AG08395 (cell line): Measurements from ENCODE around the gene SH3GL1.
"Not testable (repeated sequence)": the region's sequence is repeated elsewhere in the genome, so short reads cannot be mapped to it uniquely, and the experiment has no call there.

Source experiments
- DNase-seq: peaks from one replicate; pipeline ENCODE4 v3.0.0; 2012; ENCODE audit warnings: mixed read lengths, low spot score

Gene SH3GL1

DNA sequence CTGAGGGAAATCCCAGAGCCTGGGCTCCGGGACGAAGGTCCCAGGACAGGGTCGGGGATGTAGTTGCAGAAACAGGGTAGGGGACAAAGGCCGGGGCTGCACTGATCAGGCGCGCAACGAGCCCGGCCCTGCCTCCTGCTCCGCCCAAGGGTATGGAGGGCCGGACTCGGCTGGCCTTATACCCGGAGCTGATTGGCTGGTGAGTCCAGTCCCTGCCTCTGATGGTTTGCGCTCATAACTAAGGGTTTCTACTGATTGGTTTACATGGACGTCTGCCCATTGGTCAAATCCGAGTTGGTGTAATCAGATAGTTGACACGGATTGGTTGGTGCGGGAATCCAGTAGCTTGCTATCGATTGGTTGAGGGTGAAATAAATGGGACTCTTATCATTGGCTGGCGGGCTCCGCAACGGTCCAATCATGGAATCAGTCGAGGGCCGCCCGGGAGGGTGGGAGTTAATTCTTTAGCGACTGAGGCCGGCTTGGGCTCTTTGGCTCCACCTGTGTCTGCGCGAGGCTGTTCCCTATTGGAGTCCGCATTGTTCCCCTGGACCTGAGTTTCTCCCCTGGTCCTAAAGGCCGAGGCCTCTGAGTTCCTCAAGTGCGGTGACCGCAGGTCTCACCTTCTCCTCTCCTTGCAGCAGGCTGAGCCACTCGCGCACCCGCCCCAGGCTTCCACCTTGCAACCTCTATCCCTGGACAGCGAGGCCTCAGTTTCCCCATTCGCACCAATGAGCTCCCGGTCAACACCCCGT, 57.6 kb downstream of the SH3GL1 start:
- peak; percentile 99 for DNase-seq

DNA sequence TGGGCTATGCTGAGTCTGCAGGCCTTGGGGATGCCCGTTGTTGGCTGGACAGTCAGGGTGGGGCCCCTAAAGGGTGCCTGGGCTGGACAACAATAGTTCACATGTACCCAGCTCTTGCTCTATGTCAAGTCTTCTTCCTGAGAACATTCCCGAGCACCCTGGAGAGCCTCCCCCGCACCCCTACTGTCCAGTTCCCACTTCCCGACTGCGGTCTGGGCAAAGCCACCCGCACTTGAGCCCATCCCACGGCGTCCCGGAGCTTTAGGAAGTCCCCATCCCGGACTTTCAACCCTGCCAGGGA, 58.1 kb downstream of the SH3GL1 start:
- no peak for DNase-seq

DNA sequence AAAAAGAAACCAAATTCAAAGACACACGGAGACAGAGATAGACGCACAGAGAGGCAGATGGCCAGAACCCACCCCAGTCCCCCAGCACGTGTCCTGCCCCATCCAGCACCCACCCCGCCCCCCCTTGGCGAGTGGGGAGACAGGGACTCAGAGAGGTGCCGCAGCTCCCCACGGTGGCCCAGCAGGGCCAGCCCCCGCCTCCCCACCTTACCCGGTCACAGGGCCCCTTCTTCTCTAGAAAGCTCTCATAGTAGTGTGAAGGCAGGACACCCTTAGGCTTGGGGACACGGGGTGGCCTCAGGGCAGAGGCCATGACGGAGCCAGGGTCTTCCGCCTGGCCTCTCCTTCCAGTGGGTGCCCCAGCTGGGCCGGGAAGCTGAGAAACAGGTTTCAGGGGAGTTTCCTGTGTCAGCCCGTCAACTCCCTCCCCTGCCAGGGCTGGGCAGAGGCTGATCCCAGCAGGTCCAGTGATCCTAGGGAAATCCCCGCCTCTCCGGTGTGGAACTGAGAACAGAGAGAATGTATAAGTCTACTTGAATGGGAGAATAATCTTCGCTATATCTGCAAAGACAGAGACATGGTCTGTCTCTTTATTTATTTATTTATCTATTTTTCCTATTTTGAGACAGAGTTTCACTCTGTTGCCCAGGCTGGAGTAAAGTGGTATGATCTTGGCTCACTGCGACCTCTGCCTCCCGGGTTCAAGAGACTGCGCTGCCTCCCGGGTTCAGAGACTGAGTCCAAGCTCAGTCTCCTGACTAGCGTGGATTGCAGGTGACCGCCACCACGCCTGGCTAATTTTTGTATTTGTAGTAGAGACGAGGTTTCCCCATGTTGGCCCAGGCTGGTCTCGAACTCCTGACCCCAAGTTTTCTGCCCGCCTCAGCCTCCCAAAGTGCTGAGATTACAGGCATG, 61.6 kb downstream of the SH3GL1 start, which contains the start of gene STAP2:
Gene STAP2, minus strand, starts transcription at position 387 of the 915 bp plus-strand sequence. Its CDS starts 74 bp downstream, at position 313.
- DNase-seq: no peak

DNA sequence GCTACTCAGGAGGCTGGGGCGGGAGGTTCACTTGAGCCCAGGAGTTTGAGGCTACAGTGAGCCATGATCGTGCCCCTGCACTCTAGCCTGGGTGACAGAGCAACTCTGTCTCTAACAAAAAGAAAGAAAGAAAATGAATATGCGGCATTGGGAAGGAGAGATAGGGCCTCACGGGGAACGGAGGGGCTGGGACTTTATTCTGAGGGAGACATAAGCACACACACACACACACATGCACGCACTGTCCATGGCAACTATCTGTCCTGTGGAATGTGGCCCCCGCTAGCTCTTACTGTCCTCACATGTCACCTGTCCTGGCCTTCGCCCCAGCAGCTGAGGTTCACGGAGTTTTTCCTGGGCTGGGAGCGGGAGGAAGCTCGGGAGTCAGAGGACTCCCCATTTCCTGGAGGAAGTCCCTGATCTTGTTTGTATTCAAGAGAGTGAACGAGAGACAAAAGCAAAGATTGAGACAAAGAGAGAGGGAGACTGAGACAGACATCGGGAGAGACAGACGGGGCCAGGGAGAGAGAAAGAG, 62.4 kb downstream of the SH3GL1 start:
- no peak for DNase-seq

DNA sequence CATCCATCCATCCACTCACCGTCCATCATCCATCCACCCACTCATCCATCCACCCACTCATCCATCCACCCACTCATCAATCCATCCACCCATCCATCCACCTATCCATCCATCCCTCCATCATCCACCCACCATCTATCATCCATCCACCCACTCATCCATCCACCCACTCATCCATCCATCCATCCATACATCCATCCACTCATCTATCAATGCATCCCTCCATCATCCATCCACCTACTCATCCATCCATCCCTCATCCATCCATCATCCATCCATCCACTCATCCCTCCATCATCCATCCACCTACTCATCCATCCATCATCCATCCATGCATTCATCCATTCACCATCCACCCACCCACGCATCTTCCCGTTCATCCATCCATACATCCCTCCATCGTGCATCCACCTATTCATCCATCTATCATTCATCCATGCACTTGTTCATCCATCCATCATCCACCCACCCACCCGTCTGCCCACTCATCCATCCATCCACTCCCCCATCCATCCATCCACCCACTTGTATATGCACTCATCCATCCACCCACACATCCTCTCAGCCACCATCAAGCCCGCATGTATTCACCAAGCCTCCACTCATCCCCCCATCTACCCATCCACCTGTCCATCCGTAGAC, 65.3 kb downstream of the SH3GL1 start:
- no peak for DNase-seq

DNA sequence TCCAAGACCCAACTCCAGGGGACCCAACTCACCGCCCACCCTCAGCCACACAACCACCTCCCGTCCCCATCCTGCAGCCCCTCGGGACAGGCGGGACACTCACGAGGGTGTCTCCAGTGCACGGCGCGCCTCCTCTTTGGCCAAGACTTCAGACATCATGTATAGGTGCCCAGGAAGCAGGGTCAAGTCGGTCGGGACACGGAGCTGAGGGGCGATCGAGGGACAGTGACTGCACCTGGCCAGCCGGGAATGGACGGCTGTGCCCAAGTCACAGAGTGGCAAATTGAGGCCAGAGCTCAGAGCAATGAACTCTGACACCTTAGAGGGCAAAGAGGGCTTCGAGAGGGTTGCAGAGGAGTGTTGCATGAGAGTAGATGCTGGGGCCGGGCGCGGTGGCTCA, 70.5 kb downstream of the SH3GL1 start:
- no peak for DNase-seq

DNA sequence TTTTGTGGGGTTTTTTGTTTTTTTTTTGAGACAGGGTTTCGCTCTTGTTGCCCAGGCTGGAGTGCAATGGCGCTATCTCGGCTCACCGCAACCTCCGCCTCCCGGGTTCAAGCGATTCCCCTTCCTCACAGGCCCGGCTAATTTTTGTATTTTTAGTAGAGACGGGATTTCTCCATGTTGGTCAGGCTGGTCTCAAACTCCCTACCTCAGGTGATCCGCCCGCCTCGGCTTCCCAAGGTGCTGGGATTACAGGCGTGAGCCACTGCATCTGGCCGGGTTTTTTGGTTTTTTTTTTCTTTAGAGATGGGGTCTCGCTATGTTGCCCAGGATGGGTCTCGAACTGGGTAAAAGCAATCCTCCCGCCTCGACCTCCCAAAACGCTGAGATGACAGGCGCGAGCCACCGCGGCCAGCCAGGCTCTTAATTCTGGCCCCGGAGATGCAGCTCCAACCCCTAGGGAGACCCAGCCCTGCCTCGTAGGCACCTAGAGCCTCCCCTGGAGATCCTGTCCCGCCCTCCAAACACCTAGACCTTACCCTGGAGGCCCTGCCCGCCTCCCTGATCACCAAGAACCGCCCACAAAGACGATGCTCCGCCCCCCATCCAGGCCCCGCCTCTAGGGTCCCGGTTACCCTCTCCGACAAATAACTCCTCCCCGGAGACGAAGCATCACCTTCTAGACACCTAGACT, 71.2 kb downstream of the SH3GL1 start:
- DNase-seq: not testable (repeated sequence)

DNA sequence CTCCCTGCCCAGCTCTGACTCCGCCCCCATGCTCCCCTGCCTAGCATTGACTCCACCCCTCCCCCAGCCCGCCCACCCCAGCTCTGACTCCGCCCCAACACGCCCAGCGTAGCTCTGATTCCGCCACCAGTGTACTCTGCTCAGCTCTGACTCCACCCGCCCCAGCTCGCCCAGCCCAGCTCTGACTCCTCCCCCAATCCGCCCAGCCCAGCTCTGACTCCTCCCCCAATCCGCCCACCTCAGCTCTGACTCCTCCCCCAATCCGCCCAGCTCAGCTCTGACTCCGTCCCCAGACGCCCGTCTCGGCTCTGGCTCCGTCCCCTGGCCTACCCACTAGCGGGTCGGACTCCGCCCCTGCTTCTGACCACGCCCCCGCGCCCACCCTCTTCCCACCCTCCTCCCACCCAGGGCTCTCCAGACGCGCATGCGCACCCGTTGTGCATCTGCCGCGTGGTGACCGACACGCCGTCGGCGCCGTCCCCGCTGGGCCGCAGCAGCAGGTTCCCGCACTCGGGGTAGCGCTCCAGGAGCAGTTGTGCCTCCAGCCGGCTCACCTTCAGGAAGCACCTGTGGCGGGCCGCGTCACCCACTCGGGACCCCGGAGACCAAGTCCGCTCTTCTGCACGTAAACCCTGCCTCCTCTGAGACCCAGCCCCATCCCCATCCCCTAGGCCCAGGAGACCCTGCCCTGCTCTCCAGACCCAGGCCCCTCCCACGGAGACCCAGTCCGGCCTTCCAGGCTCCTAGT, 71.9 kb downstream of the SH3GL1 start:
- peak; percentile 98 for DNase-seq

DNA sequence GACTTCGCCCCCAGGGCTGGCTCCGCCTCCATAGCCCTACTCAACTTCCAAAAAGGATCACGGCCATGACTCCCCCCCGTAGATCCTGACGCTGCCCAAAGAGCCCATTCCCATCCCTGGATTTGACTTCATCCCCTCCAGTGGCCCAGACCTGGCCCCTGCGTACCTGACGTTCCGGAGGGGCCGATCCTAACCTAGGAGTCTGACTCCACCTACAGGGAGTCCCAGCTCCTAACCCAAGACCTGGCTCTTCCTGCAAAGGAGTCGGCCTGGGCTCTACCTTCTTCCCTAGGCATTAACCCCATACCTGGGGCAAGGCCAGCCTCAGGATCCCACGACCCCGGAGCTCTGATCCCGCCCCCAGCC, 72.5 kb downstream of the SH3GL1 start:
- DNase-seq: no peak

DNA sequence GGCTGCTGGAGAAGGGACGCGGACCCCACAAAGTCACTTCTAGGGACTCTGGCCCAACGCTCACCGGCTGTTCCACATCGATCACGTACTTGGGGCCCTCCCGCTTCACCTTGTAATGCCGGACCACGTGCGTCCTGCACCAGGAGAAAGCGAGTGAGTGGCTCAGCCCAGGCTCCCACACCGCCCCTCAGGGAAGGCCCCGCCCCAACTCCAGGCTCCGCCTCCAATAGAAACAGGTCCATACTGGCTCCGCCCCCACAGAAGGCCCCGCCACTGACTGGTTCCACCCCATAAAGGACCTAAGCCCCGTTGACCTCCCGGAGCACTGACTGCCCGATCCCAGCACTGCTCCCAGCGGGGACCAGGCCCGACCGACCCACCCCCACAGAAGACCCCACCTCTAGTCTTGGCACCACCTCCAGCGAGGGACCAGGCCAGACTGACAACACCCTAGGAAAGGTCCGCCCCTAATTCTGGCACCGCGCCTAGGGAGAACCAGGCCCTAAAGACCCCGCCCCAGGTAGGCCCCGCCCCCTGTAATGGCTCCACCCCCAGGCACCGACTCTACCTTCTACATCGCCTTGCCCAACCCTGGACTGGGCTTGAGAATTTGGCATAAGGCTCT, 73.0 kb downstream of the SH3GL1 start:
- DNase-seq: peak; percentile 43

DNA sequence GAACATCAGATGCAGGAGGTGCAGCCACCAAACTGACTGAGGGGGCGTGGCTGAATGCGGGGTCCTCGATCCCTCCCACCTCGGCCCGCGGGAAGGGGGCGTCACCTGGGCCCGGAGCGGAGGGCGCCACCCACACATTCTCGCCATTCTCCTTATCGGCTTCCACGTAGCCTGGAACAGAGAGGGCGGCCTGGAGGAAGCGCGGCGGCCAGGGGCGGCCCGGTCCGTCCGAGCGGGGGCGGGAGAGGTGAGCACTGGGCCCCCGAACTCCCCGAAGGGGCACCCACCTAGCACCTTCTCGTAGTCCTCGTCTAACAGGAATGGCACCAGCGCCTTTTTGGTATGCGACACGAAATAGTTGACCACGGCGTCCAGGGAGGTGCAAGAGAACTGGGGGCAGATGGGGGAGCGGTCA, 73.5 kb downstream of the SH3GL1 start:
- no peak for DNase-seq

DNA sequence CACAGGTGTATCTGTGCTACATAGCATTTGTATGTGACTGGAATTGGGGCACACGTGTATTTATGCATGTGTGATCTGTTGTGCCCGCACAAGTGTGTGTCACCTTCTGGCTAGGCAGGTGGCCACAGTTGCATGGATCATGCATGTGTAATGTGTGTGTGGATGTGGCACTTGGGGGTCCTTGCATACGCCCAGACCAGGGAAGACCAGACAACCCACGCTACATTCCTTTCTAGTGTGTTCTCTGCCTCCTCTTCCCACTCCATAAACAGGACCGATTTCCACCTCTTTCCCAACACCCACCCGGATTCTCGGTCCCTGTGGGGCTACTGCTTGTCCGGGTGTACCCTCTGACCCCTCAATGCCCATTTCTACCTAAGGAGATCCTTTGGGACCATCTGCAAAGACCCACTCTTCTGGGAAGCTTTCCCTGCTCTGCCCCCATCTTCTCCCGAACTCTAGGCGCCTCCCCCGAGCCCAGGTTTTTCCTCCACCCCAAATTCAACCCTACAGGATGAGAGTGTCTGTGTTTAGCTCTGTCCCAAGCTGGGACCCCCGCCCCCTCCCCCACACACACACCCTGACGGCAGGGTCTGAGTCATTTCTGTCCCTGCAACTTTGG, 74.0 kb downstream of the SH3GL1 start:
- no peak for DNase-seq

DNA sequence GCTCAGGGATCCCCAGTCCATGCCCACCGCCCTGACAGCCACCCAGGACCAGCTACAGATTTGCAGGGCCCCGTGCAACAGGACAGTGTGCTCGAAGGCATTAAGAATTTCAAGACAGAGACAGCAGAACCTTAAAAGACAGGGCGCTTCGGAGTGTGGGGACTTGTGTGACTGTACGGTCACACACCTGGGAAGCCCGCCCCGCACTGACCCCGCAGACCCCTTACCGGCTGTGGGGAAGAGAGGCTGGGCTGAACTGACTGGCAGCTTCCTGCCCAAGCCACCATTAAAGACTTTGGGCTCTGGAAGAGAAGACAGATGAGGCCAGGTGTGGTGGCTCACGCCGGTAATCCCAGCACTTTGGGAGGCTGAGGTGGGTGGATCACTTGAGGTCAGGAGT, 76.1 kb downstream of the SH3GL1 start:
- no peak for DNase-seq

DNA sequence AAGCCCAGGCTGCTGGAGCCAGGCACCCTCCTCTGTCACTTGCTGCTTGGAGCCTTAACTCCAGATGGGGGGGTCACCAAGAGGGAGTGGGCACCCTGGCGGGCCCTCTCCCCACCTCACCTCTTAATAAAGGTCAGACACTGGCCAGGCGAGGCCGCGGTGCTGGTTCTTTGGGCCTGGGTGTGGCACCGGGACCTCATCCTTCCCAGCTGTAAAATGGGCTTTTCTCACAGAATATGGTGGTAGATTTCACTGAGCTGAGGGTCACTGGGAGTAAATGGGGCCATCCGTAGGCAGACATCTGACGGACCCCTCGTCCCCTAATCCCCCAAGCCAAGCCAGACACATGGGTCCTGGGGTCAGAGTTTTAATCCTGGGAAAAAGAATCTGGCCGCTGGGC, 76.7 kb downstream of the SH3GL1 start:
- no peak for DNase-seq

DNA sequence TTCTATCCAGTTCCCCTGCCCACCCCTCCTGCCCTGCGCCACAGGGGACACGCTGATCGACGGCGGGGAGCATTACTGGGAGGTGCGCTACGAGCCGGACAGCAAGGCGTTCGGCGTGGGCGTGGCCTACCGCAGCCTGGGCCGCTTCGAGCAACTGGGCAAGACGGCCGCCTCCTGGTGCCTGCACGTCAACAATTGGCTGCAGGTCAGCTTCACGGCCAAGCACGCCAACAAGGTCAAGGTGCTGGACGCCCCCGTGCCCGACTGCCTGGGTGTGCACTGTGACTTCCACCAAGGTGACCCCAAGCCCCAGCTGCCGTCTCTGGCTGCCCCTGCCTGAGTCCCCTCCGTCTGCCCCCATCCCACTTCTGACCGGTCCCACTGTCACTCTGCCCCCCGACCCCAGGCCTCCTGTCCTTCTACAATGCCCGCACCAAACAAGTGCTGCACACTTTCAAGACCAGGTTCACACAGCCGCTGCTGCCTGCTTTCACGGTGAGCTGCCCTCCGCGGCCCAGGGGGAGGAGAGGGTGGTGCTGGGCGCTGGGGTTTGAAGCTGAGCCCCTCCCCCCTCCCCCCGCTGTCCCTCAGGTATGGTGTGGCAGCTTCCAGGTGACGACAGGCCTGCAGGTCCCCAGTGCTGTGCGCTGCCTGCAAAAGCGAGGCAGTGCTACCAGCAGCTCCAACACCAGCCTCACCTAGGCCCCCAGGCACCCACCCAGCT, 77.2 kb downstream of the SH3GL1 start:
- DNase-seq: no peak

DNA sequence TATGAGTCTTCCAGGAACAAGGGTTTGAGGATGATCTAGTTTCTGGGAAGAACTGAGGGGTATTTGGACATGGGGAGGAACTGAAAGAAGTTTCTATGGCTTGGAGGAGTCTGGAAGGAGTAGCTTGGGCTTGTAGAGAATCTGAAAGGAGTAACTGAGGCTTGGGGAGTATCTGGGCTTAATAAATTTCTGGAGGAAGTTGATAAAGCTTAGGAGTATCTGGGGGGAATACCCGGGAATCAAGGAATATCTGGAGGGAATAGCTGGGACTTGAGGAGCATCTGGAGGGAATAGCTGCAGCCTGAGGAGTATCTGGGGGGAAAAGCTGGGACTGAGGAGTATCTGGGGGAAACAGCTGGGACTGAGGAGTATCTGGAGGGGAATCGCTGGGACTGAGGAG, 79.9 kb downstream of the SH3GL1 start:
- no peak for DNase-seq

DNA sequence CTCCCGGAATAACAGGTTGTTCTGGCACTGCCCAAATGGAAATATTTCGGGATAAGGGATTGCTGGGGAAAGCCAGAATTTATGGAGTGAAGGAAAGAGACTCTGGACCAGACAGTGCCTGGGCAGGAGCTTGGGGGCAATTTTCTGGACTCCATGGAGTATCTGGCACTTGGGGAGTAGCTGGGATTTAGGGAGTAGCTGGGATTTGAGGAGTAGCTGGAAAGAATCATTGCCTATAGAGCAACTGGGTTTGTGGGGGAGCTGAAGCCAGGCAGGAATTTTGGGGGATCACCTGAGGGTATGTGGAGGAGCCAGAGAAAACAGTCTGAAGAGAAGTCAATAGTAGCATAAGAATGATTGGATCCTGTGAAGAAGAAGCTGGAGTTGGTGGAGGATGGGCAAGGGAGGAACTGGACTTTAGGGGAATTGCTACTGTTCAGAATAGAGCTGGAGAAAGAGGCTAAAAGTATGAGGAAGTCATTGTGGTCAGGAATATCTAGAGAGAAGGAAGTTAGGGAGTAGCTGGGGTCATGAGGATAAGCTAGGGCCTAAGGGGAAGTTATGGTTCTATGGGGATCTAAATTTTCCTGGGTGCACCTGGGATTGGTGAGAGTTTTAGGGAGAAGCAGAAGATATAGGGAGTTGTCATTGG, 81.2 kb downstream of the SH3GL1 start:
- no peak for DNase-seq

DNA sequence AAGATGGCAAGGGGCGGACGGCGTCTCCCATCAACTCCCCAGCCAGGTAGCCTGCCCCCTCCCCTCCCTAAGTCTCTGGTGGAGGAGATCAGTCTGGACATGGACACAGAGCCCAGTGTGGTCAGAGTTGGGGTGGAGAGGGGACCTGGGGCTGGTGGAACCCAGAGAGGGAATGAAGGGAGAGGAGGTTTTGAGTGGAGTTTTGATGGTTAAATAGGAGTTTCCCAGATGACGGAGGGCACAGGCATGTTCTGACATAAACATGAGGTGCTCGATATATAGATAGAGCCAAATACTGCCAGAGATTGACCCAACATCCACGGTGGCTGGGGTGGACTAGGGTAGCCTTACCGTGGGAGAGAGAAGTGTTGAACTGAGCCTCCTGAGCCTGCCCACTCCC, 81.9 kb downstream of the SH3GL1 start:
- DNase-seq: no peak

DNA sequence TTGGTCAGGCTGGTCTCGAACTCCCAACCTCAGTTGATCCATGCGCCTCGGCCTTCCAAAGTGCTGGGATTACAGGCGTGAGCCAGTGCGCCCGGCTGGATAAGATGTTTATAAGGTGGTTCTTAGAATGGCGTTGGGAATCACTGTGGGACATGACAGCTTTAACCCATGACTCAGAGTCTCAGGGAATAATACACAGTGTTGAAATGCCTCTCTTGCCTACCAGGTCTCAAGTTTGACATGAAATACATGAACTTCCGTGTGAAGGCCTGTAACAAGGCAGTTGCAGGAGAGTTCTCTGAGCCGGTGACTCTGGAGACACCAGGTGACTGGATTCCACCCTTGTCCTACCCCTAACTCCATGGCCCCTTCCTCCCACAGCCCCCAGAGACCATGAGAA, 83.4 kb downstream of the SH3GL1 start:
- DNase-seq: no peak
